HFFc6 (cell line): ENCODE results near the gene EIF3L. TPM values are rescaled to one million over a fixed set of nuclear protein-coding genes. Genes with fewer than 3 reads are reported as not detected.
A peak's percentile ranks its signal among the peaks of the same experiment; 100 is the strongest.

Experiments used
- DNase-seq: peaks from one replicate; pipeline ENCODE4 v3.0.0-alpha.2; 2018
- H3K27ac Mint-ChIP-seq: 2 replicates; pipeline ENCODE4 v1.8.0; 2020; ENCODE audit warnings: mild to moderate bottlenecking, mixed read lengths
- H3K27me3 Mint-ChIP-seq: 2 replicates; pipeline ENCODE4 v1.8.0; 2021; ENCODE audit warnings: mild to moderate bottlenecking, moderate library complexity, mixed read lengths; ENCODE audit not compliant: insufficient read depth
- H3K36me3 Mint-ChIP-seq: 2 replicates; pipeline ENCODE4 v1.8.0; 2021; ENCODE audit warnings: low read depth, mixed read lengths
- H3K4me1 Mint-ChIP-seq: 2 replicates; pipeline ENCODE4 v1.8.0; 2020; ENCODE audit warnings: low read depth, mixed read lengths
- H3K4me3 Mint-ChIP-seq: 2 replicates; pipeline ENCODE4 v1.8.0; 2020; ENCODE audit warnings: mild to moderate bottlenecking, moderate library complexity, mixed read lengths
- H3K9me3 Mint-ChIP-seq: 2 replicates; pipeline ENCODE4 v1.8.0; 2020; ENCODE audit warnings: mild to moderate bottlenecking, mixed read lengths
- CTCF ChIP-seq: fragments of 200-600 bp; sonication (generic); IDR thresholded peaks from 2 replicates; pipeline ENCODE4 v1.5.0; 2021; ENCODE audit warnings: antibody characterized with exemption, mild to moderate bottlenecking
- total RNA-seq, 6 experiments: library from RNA; stranded (reverse); fragmentation: NEBNext Ultra II Directional; extraction: Animal tissue kit (Norgen Biotek cat#: 25700); gene quantifications; 2 replicates in 1 of 6; 3 replicates in 5 of 6; pipeline ENCODE4 v1.2.3, GENCODE V29; 2021

Gene EIF3L
- total RNA-seq, 6 experiments from 2014 or later = 306 to 371 (median 357) TPM

GRCh38 chr22:37920126-37920525, 70.9 kb downstream of the EIF3L start:
- Mint-ChIP-seq H3K4me3 (no peak overlapping the region), H3K27me3 (no peaks in the 10 kb centered on the region; the same call in 1 of the 2 replicates), H3K4me1 (no peaks in the 10 kb centered on the region), H3K36me3 (peaks cover 9% of the 10 kb centered on the region), H3K9me3 (no peaks in the 10 kb centered on the region), H3K27ac (0 out of 2 replicates have a peak overlapping the region, but pooled peaks have one; percentile 0)
- no peak for DNase-seq
- TF ChIP-seq CTCF = no peak

GRCh38 chr22:37922191-37922590, 73.0 kb downstream of the EIF3L start:
- peaks cover 5% of the 10 kb centered on the region for H3K36me3 Mint-ChIP-seq
- H3K27me3 Mint-ChIP-seq = no peaks in the 10 kb centered on the region; the same call in 1 of the 2 replicates
- H3K27ac Mint-ChIP-seq = no peak overlapping the region

GRCh38 chr22:37923927-37924326, 74.7 kb downstream of the EIF3L start:
- no peak overlapping the region; the same call in 1 of the 2 replicates for H3K4me3 Mint-ChIP-seq
- no peak overlapping the region for H3K27ac Mint-ChIP-seq
- no peak for DNase-seq
- no peaks in the 10 kb centered on the region for H3K9me3 Mint-ChIP-seq
- no peaks in the 10 kb centered on the region for H3K4me1 Mint-ChIP-seq
- TF ChIP-seq CTCF = no peak
- no peaks in the 10 kb centered on the region for H3K27me3 Mint-ChIP-seq
- H3K36me3 Mint-ChIP-seq = peaks cover 12% of the 10 kb centered on the region

More at GRCh38 chr22:37922191-37922590, 73.0 kb downstream of the EIF3L start:
- Mint-ChIP-seq H3K4me3 (no peak overlapping the region), H3K4me1 (no peaks in the 10 kb centered on the region), H3K9me3 (no peaks in the 10 kb centered on the region)
- TF ChIP-seq CTCF = no peak
- DNase-seq = no peak

- TF ChIP-seq CTCF = no peak
- no peaks in the 10 kb centered on the region for H3K9me3 Mint-ChIP-seq
- H3K27ac Mint-ChIP-seq = no peak overlapping the region
- no peak for DNase-seq
- H3K4me3 Mint-ChIP-seq = no peak overlapping the region
- peaks cover 15% of the 10 kb centered on the region for H3K36me3 Mint-ChIP-seq
- H3K27me3 Mint-ChIP-seq = no peaks in the 10 kb centered on the region; the same call in 1 of the 2 replicates
- no peaks in the 10 kb centered on the region for H3K4me1 Mint-ChIP-seq
Observed at GRCh38 chr22:37924386-37925065, 75.3 kb downstream of the EIF3L start.

- DNase-seq = no peak
- Mint-ChIP-seq H3K36me3 (peaks cover 11% of the 10 kb centered on the region), H3K9me3 (no peaks in the 10 kb centered on the region), H3K4me1 (peaks cover under 1% of the 10 kb centered on the region; the same call in 1 of the 2 replicates), H3K27me3 (no peaks in the 10 kb centered on the region; the same call in 1 of the 2 replicates), H3K4me3 (no peak overlapping the region), H3K27ac (no peak overlapping the region)
- TF ChIP-seq CTCF = no peak
Observed at GRCh38 chr22:37925330-37925729, 76.1 kb downstream of the EIF3L start.
